Measurements from ENCODE around the gene PLXNA3.
A peak's percentile ranks its signal among the peaks of the same experiment; 100 is the strongest.

PLXNA3 gene

DNA sequence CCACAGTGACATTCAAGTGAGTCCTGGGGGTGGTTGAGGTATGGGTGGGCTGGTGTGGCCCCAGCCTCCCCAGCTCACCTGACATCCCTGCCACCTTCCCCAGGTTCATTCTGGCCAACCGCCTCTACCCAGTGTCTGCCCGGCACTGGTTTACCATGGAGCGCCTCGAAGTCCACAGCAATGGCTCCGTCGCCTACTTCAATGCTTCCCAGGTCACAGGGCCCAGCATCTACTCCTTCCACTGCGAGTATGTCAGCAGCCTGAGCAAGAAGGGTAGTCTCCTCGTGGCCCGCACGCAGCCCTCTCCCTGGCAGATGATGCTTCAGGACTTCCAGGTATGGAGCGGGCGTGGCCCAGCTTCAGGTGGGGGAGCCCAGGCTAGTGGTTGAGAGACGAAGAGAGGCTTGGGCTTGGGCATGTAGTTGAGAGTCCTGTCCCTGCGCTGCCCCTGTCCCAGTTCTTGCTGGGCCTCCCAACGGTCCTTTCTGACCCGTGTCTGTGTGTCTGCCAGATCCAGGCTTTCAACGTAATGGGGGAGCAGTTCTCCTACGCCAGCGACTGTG is 22.8 kb upstream of the PLXNA3 start:
- H3K4me3 ChIP-seq (ENCODE audit: low read depth, low read length) = no peak overlapping the region
- DNase-seq (ENCODE audit: low read depth) = no peak

DNA sequence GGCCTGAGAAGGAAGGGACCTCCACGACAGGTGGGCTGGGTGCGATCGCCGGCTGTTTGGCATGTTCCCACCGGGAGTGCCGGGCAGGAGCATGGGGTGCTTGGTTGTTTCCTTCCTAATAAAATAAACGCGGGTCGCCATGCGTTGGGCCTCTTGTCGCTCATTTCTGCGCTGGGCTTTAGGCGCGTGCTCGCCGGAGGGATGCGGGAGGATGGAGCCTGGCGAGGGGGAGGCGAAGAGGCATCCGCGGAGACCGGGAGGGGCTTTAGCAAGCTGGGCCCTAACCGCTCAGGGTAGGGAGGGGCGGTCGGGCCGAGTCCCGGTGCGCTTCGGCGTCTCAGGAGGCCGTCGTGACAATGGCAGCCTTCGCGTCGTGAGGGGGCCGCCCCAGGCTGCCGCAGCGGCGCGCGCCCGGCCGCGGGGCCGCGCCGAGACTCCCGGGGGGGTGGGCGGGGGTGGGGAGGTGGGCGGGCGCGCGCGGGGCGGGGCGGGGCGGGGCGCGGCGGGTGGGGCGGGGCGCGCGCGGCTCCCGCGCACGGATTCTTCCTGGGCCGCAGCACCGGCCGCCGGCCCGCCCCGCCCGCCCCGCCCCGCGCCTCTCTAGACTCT is 21.6 kb upstream of the PLXNA3 start:
- H3K4me3 ChIP-seq (ENCODE audit: low read depth, low read length) = peak overlapping the region; percentile 55
- DNase-seq (ENCODE audit: low read depth) = no peak

More for the DNA sequence above, 22.8 kb upstream of the PLXNA3 start:
- TF ChIP-seq, protein P1, sequence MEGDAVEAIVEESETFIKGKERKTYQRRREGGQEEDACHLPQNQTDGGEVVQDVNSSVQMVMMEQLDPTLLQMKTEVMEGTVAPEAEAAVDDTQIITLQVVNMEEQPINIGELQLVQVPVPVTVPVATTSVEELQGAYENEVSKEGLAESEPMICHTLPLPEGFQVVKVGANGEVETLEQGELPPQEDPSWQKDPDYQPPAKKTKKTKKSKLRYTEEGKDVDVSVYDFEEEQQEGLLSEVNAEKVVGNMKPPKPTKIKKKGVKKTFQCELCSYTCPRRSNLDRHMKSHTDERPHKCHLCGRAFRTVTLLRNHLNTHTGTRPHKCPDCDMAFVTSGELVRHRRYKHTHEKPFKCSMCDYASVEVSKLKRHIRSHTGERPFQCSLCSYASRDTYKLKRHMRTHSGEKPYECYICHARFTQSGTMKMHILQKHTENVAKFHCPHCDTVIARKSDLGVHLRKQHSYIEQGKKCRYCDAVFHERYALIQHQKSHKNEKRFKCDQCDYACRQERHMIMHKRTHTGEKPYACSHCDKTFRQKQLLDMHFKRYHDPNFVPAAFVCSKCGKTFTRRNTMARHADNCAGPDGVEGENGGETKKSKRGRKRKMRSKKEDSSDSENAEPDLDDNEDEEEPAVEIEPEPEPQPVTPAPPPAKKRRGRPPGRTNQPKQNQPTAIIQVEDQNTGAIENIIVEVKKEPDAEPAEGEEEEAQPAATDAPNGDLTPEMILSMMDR (IDR thresholded peaks at IDR 0.05; ENCODE audit: low read depth, low read length, missing control alignments) = no peak

GRCh38 chrX:154436983-154437752 is 20.9 kb upstream of the PLXNA3 start, which contains the start of gene GDI1:
Gene GDI1, plus strand, starts transcription at chrX:154437154. Its CDS starts 101 bp downstream, at chrX:154437255.
- TF ChIP-seq, protein P1 (IDR thresholded peaks at IDR 0.05; ENCODE audit: low read depth, low read length, missing control alignments) = no peak
- no peak for DNase-seq (ENCODE audit: low read depth)
- H3K4me3 ChIP-seq (ENCODE audit: low read depth, low read length) = peak within 1 kb of the TSS; percentile 55

More for the DNA sequence above, 21.6 kb upstream of the PLXNA3 start:
- TF ChIP-seq, protein P1 (IDR thresholded peaks at IDR 0.05; ENCODE audit: low read depth, low read length, missing control alignments) = no peak

- no peak for DNase-seq (ENCODE audit: low read depth)
- H3K4me3 ChIP-seq (ENCODE audit: low read depth, low read length) = peak overlapping the region; percentile 55
- TF ChIP-seq, protein P1 (IDR thresholded peaks at IDR 0.05; ENCODE audit: low read depth, low read length, missing control alignments) = no peak
These were observed 19.8 kb upstream of the PLXNA3 start for GRCh38 chrX:154437971-154438893.

DNA sequence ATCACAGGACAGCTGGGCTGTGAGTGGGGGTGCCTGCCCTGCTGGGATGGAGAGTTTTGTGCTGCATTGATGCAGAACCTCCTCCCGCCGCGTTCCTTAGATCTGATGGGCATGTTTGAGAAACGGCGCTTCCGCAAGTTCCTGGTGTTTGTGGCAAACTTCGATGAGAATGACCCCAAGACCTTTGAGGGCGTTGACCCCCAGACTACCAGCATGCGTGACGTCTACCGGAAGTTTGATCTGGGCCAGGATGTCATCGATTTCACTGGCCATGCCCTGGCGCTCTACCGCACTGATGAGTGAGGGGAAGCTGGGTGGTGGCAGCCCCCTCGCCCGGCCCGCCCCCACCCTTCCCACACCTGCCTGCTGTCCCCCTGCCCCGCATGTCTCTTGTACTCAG is 18.2 kb upstream of the PLXNA3 start:
- TF ChIP-seq, protein P1 (IDR thresholded peaks at IDR 0.05; ENCODE audit: low read depth, low read length, missing control alignments) = no peak
- H3K4me3 ChIP-seq (ENCODE audit: low read depth, low read length) = no peak overlapping the region
- DNase-seq (ENCODE audit: low read depth) = no peak

DNA sequence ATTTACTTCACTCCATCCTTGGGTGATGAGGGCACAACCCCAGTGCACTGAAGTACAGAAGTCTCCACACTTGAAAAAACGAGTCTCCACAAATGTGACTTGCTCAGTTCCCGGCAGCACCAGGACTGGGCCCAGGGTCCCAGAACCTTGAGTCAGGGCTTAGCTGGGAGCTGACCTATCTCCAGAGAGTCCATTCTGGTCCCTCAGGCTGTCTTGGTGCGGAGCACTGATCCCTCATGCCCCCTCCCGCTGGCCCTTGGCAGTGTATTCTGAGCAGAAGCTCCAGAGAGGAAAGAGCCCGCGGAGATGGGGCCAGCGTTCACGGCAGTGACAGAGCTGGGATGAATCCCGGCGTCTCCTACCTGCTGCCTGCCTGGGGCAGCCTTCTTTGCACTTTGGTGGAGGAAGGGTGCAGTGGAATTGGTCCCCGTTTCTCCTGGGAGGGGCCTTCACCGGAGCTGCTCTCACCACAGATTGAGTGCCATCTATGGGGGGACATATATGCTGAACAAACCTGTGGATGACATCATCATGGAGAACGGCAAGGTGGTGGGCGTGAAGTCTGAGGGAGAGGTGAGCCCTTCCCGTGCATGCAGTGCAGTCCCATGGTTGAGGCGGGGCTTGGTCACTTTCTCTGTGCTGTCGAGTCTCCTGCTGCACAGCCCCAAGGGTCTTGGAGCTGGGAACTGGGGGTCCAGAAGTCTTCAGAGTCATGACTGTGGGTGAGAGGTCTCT is 17.3 kb upstream of the PLXNA3 start:
- no peak overlapping the region for H3K4me3 ChIP-seq (ENCODE audit: low read depth, low read length)
- no peak for DNase-seq (ENCODE audit: low read depth)
- TF ChIP-seq, protein P1 (IDR thresholded peaks at IDR 0.05; ENCODE audit: low read depth, low read length, missing control alignments) = no peak

All from GM12864 (cell line).